ENCODE measurements around the gene UTP14A.

The UTP14A gene

DNA sequence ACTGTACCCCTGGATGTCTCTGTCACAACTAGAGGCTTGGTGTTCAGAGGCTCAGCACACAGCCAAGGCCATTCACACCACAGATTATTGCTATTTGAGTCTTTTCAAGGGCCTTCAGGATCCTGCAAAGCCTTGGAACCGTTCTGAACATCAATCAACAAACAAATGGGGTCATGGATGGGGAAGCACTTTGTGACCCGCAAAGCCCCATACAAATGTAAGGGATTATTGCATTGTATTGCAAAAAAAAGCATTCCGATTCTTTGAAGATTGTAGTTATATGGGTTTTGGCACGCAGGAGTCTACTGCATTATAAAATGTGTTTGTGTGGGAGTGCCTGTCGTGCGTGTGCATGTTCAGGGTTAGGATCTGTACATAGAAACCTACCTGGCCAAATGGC lies 59.2 kb downstream of the UTP14A start:
- H3K27ac ChIP-seq, result no peak overlapping the region
- in situ Hi-C loops (cut with HindIII; ENCODE audit: low pct_ligation_motif_present, low sequenced_read_pairs), result no loop called here
- TF ChIP-seq, protein P1, sequence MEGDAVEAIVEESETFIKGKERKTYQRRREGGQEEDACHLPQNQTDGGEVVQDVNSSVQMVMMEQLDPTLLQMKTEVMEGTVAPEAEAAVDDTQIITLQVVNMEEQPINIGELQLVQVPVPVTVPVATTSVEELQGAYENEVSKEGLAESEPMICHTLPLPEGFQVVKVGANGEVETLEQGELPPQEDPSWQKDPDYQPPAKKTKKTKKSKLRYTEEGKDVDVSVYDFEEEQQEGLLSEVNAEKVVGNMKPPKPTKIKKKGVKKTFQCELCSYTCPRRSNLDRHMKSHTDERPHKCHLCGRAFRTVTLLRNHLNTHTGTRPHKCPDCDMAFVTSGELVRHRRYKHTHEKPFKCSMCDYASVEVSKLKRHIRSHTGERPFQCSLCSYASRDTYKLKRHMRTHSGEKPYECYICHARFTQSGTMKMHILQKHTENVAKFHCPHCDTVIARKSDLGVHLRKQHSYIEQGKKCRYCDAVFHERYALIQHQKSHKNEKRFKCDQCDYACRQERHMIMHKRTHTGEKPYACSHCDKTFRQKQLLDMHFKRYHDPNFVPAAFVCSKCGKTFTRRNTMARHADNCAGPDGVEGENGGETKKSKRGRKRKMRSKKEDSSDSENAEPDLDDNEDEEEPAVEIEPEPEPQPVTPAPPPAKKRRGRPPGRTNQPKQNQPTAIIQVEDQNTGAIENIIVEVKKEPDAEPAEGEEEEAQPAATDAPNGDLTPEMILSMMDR (IDR thresholded peaks at IDR 0.05; ENCODE audit: low read depth, low read length, missing control alignments), result no peak
- no peak overlapping the region for H3K4me3 ChIP-seq (ENCODE audit: low read depth, low read length)
- H3K27me3 ChIP-seq (replicated peaks), result no peaks in the 10 kb centered on the region
- no peaks in the 10 kb centered on the region for H3K36me3 ChIP-seq (replicated peaks)
- DNase-seq, result no peak

GRCh38 chrX:129968968-129969367 lies 63.0 kb downstream of the UTP14A start:
- no peak overlapping the region for H3K4me3 ChIP-seq (ENCODE audit: low read depth, low read length)
- no peak overlapping the region for H3K27ac ChIP-seq
- TF ChIP-seq, protein P1 (IDR thresholded peaks at IDR 0.05; ENCODE audit: low read depth, low read length, missing control alignments), result no peak
- in situ Hi-C loops (cut with HindIII; ENCODE audit: low pct_ligation_motif_present, low sequenced_read_pairs), result no loop called here
- H3K27me3 ChIP-seq (replicated peaks), result no peaks in the 10 kb centered on the region
- no peaks in the 10 kb centered on the region for H3K36me3 ChIP-seq (replicated peaks)
- no peak for DNase-seq

- Histone ChIP-seq H3K36me3 (replicated peaks) (no peaks in the 10 kb centered on the region), H3K4me3 (ENCODE audit: low read depth, low read length) (no peak overlapping the region), H3K27ac (no peak overlapping the region), H3K27me3 (replicated peaks) (no peaks in the 10 kb centered on the region)
- no peak for DNase-seq
- in situ Hi-C loops (cut with HindIII; ENCODE audit: low pct_ligation_motif_present, low sequenced_read_pairs), result no loop called here
- TF ChIP-seq, protein P1 (IDR thresholded peaks at IDR 0.05; ENCODE audit: low read depth, low read length, missing control alignments), result no peak
These were observed 70.5 kb downstream of the UTP14A start for GRCh38 chrX:129976441-129976840.

Data from brain microvascular endothelial cell (primary cell).